Adrenal gland (tissue), 5 donors: ENCODE results near the gene CLEC4D.

Source experiments
- POLR2A ChIP-seq, 2 donors: fragments of 450-650 bp; IDR thresholded peaks; one replicate each; pipeline ENCODE4 v1.6.1; 2017; ENCODE audit warnings: antibody characterized with exemption in 2 of 2, mild to moderate bottlenecking in 2 of 2, moderate library complexity in 1 of 2
- TF ChIP-seq, protein P1 (sequence below), 6 experiments: fragments of 450-650 bp in 4 of 6; fragments of 200-600 bp in 2 of 6; sonication (generic) in 1 of 6; IDR thresholded peaks; 1 replicate in 5 of 6; 2 replicates in 1 of 6; pipeline versions ENCODE4 v1.5.1 to v1.8.0; 2016 to 2021; ENCODE audit warnings: antibody characterized with exemption in 6 of 6, mild to moderate bottlenecking in 2 of 6, moderate library complexity in 1 of 6
- donor health status: DM: no; HTN: no; CAD: no.

DNA sequence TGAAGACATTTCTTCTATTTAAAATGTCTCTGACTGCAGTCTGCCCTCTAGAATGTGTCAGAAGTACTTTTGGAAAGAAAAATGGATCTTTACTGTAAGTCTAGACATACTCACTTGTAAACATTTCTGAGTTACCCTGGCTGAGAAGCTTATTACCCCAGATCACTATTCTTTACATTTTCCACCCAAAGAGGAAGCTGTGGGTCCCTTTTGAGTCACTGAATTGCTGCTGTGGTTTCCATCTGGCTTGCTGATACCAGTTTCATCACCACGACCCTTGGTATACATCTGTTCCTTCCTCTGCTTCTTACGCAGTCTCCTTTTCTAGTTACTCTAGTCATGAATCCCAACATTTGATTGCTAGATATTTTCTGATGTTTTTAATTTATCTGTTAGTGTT lies 20.2 kb upstream of the CLEC4D start:
- TF ChIP-seq, protein P1, sequence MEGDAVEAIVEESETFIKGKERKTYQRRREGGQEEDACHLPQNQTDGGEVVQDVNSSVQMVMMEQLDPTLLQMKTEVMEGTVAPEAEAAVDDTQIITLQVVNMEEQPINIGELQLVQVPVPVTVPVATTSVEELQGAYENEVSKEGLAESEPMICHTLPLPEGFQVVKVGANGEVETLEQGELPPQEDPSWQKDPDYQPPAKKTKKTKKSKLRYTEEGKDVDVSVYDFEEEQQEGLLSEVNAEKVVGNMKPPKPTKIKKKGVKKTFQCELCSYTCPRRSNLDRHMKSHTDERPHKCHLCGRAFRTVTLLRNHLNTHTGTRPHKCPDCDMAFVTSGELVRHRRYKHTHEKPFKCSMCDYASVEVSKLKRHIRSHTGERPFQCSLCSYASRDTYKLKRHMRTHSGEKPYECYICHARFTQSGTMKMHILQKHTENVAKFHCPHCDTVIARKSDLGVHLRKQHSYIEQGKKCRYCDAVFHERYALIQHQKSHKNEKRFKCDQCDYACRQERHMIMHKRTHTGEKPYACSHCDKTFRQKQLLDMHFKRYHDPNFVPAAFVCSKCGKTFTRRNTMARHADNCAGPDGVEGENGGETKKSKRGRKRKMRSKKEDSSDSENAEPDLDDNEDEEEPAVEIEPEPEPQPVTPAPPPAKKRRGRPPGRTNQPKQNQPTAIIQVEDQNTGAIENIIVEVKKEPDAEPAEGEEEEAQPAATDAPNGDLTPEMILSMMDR (IDR thresholded peaks at IDR 0.05) = no peak
- no peak for TF ChIP-seq POLR2A (IDR thresholded peaks at IDR 0.05)
